HG02798 (cell line): Measurements from ENCODE around the gene NANOS3.
"Not testable (repeated sequence)": the region's sequence is repeated elsewhere in the genome, so short reads cannot be mapped to it uniquely, and the experiment has no call there.

ENCODE experiments used
- ATAC-seq: cut with Tn5 transposase; IDR thresholded peaks from one replicate; pipeline ENCODE4 v1.9.1; 2021; ENCODE audit warnings: mild to moderate bottlenecking; ENCODE audit not compliant: unreplicated experiment, poor library complexity

The NANOS3 gene

DNA sequence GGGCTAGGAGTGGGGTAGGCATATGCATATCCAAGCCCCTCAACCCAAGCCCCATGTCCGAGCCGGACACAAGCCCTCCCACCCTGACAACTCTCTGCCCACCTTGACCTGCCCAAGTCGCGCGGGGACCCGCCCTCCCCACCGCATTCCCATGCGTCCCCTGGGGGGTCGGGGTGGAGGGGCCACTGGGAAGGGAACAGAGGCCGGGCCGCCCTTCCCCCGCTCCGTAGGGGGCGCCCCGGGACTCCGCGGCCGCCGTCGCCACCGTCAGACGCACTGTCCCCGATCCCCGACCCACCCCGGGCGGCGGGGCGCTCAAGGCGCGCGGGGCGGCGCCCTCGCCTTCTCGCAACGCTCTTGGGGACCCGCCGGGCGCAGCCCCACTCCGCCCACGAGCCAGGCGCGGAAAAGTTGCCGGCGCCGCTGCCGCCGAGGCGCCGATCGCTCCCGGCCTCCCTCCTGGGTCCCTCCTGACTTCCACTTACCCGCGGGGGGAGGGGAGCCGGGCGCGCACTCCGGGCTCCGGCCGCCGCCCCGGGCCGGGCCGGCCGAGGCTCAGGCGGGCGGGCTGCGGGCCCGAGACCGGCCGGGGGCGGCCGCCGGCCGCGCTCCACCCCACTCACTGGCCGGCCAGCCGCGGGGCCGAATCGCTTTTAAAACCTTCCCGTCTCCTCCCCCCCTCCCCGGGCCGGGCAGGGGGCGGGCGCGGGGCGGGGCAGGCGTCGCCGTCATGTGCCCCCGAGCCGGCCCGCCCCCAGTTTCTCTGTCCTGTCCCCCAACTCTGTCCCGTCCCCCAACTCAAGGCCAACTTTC is 34.4 kb upstream of the NANOS3 start:
- peak; percentile 32 for ATAC-seq

DNA sequence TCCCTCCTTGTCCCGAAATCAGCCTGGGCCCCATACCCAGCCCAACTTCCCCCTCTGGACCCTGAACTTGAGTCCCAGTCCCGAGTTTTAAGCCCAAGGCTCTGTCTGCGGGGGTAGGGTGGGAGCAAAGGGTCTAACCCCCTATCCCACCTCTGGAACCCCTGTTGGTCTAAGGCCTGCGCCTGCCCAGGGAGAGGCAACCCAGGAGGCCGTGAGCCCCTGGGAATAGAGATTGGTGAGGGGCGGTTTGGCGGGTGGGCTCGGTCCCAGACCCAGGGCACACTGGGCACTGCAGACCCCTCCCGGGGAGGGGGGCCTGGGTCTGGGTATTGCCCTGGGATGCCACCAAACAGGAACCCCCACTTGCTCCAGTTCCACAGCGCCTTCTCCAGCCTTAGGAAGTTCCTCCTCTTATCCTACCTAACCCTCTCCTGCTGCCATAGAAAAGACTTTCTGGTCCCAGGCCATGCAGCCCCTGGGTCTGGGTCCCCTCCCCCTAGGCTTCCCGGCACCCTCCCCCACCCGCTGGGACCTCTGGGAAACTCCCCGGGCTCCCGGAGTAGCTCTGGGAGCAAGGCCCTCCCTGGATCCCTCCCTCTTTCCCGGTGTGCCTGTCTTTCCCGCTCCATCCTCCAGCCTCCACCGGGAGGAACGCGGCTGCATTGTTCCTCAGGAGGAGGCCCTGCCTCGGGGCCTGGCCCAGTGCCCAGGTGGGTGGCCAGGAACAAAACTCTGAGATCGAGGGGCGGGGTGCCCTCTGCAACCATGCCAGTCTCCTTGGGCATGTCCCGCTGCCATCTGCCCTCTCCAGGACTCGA is 33.6 kb upstream of the NANOS3 start:
- ATAC-seq = no peak

DNA sequence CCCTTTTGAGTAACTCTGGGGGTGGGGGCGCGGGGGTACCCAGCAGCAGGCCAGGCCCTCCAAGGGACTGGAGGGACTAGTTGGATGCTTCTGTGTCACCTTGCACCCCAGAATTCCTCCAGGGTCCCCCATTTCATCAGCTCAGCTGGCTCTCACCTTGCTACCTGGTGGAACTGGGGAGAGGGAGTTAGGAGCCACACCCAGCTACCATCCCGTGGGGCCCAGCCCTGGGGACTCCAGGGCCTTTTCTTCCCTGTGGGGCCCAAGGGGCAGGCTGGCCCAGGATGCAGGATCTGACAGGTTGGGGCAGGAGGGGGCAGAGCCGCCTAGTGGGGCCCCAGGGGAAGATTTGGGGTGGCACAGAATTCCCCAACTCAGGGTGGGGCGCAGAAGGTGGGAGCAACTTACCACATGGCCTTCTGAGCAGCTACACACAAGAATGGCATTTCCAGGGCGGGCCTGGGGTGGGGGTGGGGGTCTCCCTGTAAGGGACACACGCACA is 32.8 kb upstream of the NANOS3 start:
- ATAC-seq = no peak

DNA sequence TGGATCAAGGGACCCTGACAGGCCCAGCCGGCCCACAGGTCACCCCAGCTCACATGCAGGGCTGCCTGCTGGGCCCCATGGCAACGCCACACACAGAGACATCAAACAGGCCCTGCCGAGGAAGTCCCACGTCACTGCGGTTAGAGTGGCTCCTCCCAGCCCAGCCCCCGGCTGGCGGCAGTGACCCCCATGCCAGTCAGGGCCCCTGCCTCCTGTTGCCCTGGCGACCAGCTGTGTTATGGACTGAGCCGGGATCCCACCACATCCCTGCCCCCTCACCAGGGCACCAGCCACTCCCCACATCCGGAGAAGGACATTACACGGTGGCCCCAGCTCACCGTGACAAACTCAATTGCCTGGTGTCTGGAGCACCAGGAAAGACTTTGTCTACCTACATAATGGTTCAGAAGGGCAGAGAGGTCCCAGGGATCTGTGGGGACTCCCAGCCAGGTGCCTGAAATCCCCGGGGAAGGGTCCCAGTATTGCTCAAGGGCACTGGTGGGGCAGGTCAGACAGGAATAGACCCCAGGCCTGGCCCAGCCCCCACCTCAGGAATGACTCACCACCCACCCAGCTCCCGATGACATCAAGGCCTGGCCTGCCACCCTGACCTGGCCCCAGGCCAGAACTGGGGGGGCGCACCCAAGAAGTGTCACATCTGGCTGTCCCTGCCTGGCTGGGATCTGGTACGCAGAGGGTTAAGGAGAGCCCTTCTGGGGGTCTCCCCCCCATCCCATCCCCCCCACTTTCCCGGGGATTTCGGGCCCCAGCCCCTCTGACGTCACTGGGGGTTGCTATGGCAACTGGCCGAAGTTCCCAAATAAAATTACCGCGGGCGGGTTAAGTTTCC is 30.2 kb upstream of the NANOS3 start:
- ATAC-seq = peak; percentile 48

DNA sequence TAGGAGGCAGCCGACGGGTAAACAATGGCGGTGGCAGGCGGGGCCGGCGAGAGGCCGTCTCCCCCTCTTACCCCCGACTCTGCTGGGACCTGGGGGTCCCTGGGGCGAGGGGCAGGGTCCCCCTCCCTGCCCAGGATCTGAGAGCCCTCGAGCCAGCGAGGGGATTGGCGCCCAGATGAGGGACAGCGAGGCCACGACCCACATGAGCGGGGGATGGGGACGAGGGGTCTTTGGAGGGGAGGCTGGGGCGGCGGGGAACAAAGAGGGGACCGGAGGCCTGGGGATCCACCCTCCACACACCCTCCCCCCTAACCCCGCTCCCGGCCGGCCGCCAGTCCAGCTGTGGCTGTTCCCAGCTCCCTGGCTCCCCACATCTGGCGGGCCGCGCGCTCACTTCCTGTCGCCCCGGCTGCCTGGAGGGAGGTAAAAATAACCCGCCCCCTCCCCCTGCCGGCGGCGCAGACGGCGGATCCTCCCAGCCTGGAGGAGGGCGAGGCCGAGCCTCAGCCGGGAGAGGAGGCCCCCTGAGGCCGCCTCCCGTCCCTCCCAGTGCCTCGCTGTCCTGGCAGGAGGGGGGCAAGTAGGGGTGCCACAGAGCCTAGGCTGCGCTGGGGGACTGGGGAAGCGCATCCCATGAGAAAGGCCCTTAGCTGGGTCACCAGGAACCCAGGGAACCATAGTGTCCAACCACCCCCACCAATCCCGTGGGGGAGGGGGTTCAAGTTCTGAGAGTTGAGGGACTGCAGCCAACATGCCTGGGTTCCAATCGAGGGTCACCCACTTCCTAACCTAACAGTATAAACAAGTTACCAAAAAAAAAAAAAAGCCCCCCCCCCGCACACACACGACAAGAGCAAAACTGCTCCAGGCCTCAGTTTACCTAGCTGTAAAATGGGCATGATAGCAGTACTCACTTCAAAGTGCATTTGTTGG is 29.3 kb upstream of the NANOS3 start:
- peak; percentile 14 for ATAC-seq

DNA sequence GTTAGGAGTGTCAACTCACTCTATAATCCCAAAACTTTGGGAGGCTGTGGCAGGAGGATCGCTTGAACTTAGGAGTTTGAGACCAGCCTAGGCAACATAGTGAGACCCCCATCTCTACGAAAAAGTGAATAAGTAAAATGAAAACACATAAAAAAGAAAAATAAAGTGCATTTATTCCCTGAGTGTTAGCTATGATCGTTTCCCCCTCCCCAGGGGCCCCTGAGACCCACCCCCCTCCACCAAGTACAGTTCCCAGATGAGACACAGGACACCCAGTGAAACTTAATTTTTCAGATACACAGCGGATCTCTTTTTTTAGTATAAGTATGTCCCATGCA is 28.6 kb upstream of the NANOS3 start:
- no peak for ATAC-seq

DNA sequence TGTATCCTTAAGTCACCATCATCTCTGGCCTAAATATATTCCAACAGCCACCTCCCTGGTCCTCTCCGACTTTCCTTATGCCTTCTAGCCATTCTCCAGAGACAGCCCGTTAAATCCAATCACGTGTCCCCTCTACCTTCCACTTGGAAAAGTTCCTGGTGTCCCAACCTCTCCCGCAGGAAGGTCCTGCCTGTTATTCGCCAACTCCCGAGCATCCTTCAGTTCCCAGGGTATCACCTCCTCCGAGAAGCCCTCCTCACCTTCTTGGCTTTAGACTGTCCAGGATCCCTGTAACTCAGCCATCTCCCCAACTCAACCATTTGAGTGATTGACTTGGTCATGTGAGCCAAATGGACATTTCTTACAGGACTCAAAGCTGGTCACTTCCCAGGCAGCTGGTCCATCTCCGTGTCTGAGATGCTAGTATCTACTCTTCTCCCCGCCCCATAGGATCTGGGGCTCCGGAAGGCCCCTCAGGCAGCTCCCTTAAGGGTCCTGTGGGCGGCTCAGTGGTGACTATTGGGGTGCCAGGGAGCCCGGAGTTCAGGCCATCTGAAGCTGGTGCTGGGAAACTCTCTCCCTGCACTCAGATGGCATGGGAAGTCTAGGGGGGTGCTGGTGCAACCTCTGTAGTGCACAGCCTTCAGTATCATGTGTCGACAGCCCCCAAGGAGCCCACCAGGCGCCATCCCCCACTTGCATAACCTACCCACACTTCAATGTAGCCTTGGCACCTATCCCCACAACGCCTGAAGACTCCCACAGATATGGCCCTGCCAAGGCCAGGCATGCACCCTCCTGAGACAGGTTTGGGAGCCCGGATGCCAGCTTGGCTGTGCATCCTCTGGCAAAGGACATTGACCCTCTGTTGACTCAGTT is 27.9 kb upstream of the NANOS3 start:
- ATAC-seq = no peak

DNA sequence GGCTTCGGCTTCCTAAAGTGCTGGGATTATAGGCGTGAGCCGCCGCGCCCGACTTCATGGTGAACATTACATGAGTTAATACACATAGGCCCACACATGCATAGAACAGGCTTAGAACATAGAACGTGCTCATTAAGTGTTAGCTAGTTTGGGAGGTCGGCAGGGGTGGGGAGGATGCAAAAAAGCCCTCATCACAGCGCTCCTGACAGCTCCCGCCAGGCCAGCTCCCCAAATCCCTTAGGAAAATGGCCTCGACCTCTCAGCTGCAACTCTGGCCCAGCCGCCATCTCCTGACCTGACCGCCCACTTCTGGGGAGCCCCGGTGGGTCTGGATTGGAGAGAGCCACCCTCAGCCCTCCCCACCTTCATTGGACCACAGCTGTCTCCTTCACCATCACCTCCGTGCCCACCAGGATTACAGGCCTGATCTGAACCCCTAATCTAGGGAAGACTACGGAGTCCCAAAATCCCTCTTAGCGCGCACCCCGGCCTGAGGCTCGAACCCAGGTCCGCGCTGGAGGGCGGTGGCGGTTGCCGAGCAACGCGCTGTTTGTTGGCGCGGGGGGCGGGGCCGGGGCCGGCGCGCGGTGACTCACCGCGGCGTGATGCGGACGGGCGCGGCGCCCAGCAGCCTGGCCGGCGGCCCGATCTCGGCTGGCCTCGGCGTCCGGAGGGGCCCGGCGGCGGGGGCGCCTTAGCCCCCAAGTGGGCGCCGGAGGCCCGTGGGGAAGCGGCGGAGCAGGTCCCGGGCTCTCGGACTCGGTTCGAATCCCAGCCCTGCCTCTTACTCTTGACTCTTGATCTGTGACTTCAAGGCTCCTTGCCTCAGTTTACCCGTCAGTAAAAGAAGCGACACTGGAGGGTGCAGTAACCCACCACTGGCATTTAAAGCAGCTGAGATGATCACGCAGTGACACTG is 26.7 kb upstream of the NANOS3 start:
- no peak for ATAC-seq

DNA sequence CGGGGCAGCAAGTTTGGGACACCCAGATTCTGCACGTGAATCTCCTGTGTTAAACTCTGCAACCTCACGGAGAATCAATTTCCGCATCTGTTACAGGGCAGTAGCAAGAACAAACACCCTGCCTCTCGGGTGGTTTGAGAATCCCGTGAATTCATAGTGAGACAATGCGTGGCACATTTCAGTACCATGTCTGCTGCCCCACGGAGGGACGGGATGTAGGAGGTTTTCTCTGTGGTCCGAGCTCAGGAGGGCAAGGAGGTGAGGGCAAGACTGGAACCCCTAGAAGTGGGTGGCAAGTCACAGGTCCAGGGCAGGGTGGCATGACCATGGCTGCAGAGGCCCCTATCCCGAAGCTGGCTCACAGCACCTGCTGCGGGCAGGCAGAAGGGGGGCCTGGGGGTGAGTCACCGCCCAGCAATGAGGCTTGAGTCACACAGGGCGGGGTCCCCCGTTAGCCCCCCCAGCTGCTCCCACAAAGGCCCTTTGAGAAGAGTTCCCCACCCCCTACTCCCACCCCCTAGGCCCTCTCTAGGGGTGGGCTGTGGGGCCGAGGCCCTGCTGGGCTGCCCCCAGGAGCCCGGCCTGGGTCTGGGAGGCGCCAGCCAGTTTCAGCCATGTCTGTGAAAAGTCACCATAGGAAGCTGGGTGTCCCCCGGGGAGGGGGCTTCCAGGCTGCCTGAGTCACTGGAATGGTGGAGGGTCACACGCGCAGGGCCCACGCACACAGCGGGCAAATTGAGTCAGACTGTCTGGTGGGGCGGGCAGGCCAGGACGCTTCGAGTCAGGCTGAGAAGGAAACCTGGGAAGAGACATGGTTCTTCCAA is 25.8 kb upstream of the NANOS3 start:
- no peak for ATAC-seq

DNA sequence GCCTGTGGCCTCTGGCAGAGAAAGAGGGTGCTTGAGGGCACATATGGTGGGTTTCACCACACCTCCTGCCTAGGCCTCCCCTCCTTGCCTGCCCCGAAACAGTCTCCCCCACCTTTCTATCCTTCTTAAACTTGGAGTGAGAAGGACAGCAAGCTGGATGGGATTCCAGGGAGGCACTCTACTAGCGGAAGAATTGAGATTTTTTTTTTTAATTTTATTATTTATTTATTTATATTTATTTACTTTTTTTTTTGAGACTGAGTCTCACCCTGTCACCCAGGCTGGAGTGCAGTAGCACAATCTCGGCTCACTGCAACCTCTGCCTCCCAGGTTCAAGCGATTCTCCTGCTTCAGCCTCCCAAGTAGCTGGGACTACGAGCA is 25.2 kb upstream of the NANOS3 start:
- not testable (repeated sequence) for ATAC-seq

DNA sequence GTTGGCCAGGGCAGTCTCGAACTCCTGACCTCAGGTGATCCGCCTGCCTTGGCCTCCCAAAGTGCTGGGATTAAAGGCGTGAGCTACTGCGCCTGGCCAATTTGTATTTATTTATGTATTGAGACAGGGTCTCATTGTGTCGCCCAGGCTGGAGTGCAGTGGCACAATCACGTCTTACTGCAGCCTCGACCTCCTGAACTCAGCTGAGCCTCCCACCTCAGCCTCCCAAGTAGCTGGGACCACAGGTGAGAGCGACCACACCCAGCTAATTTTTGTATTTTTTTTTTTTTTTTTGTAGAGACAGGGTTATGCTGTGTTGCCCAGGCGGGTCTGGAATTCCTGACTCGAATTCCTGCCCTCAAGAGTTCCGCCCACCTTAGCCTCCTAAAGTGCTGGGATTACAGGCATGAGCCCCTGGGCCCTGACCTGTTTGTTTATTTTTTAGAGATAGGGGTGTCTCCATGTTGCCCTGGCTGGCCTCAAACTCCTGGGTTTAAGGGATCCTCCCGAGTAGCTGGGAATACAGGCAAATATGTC is 24.7 kb upstream of the NANOS3 start:
- not testable (repeated sequence) for ATAC-seq

DNA sequence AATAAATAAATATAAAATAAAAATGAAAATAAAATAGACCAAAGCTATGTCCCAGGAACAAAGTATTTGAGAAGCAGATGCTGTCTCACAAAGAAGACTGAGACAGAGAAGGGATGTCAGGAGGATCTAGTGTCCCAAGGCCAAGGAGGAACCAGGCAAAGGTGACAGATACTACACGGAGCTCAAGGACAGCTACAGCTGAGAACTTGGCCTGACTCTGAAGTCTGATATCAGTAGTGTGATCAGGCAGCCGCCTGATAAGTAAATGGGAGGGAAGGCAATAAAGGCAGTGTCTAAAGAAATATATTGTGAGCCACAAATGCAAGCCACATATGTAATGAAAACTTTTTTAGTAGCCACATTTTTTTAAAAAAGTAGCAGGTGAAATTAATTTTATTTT is 20.4 kb upstream of the NANOS3 start:
- ATAC-seq = no peak

DNA sequence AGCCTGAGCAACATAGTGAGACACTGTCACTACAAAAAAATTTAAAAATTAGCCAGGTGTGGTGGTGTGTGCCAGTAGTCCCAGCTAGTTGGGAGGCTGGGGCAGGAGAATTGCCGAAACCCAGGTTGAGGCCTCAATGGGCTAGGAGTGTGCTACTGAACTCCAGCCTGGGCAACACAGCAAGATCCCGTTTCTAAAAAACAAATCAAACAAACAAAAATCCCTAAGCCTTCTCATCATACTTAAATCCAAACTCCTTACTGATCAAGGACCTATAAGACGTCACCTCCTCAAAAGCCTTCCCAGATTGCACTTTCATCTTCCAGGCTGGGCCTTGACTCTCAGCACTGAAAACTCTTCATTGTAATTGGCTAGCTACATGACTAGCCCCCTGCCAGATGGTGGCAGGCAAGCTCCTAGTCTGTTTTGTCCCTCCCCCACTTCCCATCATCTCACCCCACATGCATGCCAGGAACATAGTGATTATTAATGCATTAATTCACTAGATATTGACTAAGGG is 17.5 kb upstream of the NANOS3 start:
- no peak for ATAC-seq

DNA sequence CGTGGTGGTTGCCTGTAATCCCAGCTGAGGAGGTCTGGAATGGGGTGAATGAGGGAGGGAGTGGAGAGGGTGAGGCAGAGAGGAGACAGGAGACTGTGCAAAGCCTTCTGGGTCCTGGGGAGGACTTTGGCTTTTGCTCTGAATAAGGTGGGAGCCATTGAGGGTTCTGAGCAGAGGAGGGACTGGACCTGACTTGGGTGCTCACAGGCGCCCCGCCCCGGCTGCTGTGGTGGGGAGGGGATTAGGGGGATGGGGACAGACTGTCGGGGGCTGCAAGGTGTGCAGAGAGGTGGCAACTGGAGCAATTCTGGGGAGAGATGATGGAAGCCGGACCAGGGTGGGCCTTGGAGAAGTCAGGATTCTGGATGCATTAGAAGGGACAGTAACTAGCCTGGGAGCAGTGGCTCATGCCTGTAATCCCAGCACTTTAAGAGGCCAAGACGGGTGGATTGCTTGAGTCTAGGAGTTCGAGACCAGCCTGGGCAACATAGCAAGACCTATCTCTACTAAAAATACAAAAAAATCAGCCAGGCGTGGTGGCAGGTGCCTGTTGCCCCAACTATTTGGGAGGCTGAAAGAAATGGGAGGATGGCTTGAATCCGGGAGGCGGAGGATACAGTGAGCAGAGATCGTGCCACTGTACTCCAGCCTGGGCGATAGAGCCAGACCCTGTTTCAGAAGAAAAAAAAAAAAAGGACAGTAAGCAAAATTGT is 16.1 kb upstream of the NANOS3 start:
- no peak for ATAC-seq

DNA sequence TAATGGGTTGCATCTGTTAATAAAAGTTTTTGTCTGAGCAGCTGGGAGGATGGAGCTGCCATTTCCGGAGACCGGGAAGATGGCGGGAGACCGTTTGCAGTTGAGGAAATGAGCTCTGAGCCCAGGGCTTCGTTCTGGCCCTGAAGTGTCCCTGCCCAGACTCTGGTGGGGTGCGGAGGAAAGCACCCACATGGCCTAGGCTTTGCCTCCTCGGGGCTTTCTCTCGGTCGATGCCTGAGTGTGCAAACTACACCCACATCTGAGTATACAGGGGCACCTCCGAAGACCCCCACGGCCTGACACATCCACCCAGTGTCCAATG is 15.6 kb upstream of the NANOS3 start:
- peak; percentile 22 for ATAC-seq
